SK-N-MC (cell line): ENCODE measurements around the gene ANKRD13D.

Experiments
- DNase-seq: peaks from one replicate; pipeline ENCODE4 v3.0.0-alpha.2; 2011; ENCODE audit warnings: low read depth, low spot score
- H3K27ac ChIP-seq: fragments of 200-600 bp; sonication (generic); 2 replicates; pipeline ENCODE4 v1.5.1; 2016; ENCODE audit warnings: mixed run types
- H3K36me3 ChIP-seq: fragments of 200-600 bp; sonication (generic); 2 replicates; pipeline ENCODE4 v1.6.1; 2017; ENCODE audit warnings: antibody characterized with exemption, low read length, mixed read lengths; ENCODE audit not compliant: insufficient read depth
- H3K4me3 ChIP-seq: fragments of 200-600 bp; sonication (generic); 2 replicates; pipeline ENCODE4 v1.5.1; 2016
- H3K9ac ChIP-seq: fragments of 200-600 bp; sonication (generic); 2 replicates; pipeline ENCODE4 v1.8.0; 2017; ENCODE audit warnings: mixed run types, mixed read lengths; ENCODE audit not compliant: insufficient read length
- H3K9me3 ChIP-seq: fragments of 200-600 bp; sonication (generic); 2 replicates; pipeline ENCODE4 v1.6.1; 2017; ENCODE audit warnings: low read depth, mild to moderate bottlenecking, antibody characterized with exemption, low read length, moderate library complexity, mixed read lengths
- EZH2 ChIP-seq: fragments of 200-600 bp; sonication (generic); IDR thresholded peaks from one replicate; pipeline ENCODE4 v1.6.1; 2017; ENCODE audit warnings: antibody characterized with exemption
- FOXP2 ChIP-seq: optimal IDR thresholded peaks from 2 replicates; pipeline ENCODE3; 2011; ENCODE audit warnings: mild to moderate bottlenecking, moderate library complexity; ENCODE audit not compliant: insufficient read depth; ENCODE audit errors: extremely low read length, control extremely low read depth
- POLR2AphosphoS5 ChIP-seq: IDR thresholded peaks from 2 replicates; pipeline ENCODE4 v1.6.1; 2012; ENCODE audit warnings: mild to moderate bottlenecking, low read depth, low read length, borderline replicate concordance

The ANKRD13D gene

DNA sequence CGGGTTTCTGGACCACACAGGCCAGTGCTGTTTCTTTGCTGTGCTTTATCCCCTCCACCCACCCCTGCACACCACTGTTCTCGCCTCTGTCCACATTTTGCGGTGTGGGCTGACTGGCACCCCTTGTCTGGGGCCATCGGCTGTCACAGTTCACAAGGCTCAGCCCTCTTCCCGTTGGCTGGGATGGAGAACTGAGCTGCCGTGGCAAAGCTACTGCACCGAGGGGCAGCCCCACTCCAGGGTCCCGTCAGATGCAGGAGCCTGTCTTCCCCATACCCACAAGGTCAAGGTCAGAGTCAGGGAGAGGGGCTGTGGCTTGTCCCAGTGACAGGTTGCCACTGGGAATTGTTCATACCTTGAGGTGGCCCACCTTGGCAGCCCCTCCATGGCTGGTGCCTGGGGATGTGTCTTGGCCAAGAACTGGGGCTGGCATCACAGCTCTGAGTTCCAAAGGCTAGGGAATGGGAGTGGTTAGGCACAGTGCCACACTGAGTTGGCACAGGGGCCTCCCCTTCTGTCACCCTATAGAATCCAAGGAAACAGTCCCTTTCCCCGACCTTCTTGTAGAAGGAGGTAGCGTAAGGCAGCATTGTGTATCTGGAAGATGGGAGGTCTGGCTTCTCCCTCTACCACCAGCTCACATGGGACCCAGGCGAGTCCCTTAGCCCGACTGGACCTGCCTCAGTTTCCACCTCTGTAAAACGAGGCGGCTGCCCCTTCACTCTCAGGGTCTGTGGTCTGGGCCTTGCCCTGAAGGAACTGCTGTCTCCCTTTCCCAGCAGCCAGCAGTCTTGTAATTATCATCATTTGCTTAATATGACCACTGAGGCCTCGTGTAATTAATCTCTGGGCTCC, 19.5 kb upstream of the ANKRD13D start:
- peak overlapping the region; percentile 76 for H3K4me3 ChIP-seq
- DNase-seq = no peak
- TF ChIP-seq EZH2 (no peak), FOXP2 (no peak), POLR2AphosphoS5 (no peak)
- peak overlapping the region; percentile 66 for H3K9ac ChIP-seq
- H3K9me3 ChIP-seq = no peaks in the 10 kb centered on the region
- peaks cover 5% of the 10 kb centered on the region; the same call in 1 of the 2 replicates for H3K36me3 ChIP-seq
- peak overlapping the region; percentile 96 for H3K27ac ChIP-seq

DNA sequence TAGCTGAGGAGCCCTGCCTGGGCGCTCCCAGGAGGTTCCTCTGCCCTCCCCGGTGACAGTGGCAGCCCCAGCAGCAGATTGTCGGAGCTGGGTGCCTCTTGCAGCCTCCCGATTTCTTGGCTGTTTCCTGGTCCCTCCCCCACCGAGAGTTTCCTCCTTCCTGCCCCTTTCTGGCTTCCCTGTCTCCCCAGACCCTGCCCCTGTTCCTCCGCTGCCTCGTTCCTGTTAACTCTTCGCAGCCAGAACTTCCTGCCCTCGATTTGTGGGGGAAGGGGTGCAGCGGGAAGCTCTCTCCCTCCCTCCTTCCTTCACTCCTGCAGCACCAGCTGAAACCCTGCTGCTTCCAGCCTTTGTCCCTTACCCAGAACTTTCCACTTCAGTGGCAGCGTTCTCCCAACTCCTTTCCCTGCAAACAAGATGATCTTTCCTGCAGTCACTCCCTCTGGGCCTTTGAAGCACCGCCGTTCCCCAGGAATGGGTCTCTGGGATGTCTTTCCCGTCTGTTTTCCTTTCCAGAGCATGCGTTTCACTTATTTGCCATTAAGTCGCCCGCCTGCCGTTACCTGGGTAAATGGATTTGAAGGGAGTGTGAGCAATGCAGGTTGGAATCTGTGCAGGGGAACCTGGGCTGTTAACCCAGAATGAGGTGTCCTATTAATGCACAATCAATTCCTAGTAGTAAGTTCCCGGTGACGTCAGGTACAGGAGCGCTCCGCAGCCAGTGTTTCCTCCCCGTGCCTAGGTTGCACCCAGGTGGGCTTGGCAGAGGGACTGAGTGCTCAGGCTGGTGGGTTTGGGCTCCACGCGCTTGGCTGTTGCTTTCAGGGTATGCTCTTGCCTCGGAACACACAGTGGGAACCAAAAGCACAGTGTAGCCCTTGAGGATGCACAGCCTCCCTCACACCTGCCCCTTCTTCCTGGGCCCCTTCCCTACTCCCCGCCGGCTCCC, 18.6 kb upstream of the ANKRD13D start:
- H3K36me3 ChIP-seq = peaks cover 5% of the 10 kb centered on the region; the same call in 1 of the 2 replicates

DNA sequence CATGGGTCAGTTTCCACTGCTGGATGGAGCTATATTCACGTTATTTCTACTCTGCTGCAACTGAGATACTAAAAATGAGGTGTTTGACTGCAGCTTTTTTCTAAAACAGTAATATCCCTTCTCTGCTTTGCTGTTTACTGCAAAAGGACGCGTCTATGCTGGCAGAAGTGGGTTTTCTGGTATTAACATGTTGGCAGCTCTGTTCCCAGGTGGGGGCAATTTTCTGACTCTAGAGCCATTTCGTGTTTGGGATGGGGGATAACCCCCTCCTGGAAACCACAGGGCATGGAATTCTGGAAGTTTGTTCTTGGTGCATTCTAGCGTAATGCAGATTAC, 17.9 kb upstream of the ANKRD13D start:
- H3K9ac ChIP-seq = peak overlapping the region; percentile 20
- H3K36me3 ChIP-seq = peaks cover 5% of the 10 kb centered on the region; the same call in 1 of the 2 replicates
- H3K9me3 ChIP-seq = no peaks in the 10 kb centered on the region
- peak overlapping the region; percentile 96 for H3K27ac ChIP-seq
- no peak for DNase-seq
- H3K4me3 ChIP-seq = peak overlapping the region; percentile 76
- TF ChIP-seq EZH2 = no peak
- no peak for TF ChIP-seq FOXP2
- no peak for TF ChIP-seq POLR2AphosphoS5

More for the DNA sequence above, 18.6 kb upstream of the ANKRD13D start:
- DNase-seq = peak; percentile 58
- H3K27ac ChIP-seq = peak overlapping the region; percentile 96
- peak overlapping the region; percentile 76 for H3K4me3 ChIP-seq
- peak overlapping the region; percentile 66 for H3K9ac ChIP-seq
- TF ChIP-seq FOXP2 (no peak), POLR2AphosphoS5 (peak; percentile 34; the same call in 1 of the 2 replicates)
- no peaks in the 10 kb centered on the region for H3K9me3 ChIP-seq

DNA sequence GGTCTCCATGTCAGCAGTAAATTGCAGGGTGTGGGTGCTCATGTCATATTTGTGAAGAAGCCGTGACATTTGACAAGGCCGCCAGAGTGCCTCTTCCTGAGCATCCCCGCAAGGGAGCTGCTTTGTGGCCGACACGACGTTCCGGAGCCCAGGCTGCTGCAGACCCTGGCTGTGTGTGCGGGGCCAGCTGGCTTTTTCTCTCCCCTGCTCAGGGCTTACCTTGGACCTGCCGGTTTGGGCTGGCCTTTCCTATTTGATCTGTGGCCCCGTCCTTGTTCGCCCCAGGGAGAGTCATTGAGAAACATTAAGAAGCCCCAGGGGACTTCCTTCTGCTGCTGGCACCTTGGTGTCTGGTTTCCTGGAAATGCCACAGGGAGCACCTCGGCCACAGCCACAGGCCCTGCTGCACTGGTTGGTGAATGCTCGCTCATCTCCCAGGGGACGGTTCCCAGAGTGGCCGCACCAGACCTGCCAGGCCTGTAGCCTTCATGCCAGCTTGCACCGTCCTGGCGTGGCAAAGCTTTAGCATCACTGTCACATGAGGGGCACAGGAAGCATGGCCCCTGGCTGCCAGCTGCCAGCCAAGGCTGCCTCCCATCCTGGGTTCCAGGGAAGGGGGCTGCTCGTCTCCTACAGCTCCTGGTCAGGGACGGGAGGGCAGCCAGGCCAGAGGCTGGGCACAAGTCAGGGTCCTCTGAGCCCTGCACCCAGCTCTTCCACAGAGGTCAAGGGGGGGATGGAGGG, 17.4 kb upstream of the ANKRD13D start:
- Histone ChIP-seq H3K36me3 (peaks cover 5% of the 10 kb centered on the region; the same call in 1 of the 2 replicates), H3K4me3 (peak overlapping the region; percentile 76), H3K9ac (no peak overlapping the region), H3K27ac (peak overlapping the region; percentile 96), H3K9me3 (no peaks in the 10 kb centered on the region)
- no peak for TF ChIP-seq POLR2AphosphoS5
- no peak for TF ChIP-seq EZH2
- TF ChIP-seq FOXP2 = no peak
- DNase-seq = no peak

DNA sequence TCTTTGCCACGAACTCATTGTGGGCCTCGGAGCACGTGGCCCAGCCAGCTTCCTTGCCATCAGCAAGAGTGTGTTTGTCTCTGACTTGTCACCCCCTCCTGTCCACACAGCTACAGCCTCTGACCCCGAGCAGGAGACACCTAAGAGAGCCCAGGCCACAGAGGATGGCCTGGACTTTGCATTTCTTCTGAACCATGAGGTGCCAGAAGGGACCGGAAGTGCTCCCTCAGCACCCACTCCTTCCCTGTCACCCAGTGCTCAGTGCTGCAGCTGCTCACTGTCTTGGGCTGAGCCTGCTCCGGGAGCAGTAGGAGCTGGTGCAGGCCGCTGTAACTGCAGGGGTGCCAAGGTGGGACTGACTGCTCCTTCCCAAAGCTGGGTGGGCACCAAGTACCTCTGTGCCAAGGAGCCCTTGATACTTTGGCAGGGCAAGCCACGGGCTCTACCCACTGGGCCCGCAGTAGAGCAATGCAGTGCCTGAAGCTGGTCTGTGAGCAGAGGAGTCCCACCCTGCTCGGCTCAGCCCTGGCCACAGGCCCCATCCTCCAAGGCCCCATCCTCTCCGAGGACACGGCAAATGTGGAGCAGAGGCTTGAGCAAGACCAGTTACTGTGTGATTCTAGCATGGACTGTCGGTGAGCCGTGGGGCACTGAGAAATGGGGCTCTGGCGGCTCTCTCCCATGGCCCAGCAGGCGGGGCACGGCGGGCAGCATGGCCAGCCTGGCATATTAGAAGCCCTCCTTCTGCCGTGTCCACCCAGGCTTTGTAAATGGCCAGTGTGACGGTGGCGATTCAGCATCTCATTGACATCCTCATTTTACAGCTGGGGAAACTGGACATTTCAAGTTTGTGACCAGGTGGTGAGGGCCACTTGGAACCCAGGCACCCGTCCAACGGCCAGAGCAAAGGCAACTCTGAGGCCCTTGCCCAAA, 16.5 kb upstream of the ANKRD13D start:
- H3K4me3 ChIP-seq = no peak overlapping the region
- peak overlapping the region; percentile 57 for H3K27ac ChIP-seq
- no peak for DNase-seq
- no peak overlapping the region for H3K9ac ChIP-seq
- H3K9me3 ChIP-seq = no peaks in the 10 kb centered on the region
- no peak for TF ChIP-seq FOXP2
- TF ChIP-seq POLR2AphosphoS5 = no peak
- TF ChIP-seq EZH2 = no peak
- H3K36me3 ChIP-seq = peaks cover 5% of the 10 kb centered on the region; the same call in 1 of the 2 replicates

DNA sequence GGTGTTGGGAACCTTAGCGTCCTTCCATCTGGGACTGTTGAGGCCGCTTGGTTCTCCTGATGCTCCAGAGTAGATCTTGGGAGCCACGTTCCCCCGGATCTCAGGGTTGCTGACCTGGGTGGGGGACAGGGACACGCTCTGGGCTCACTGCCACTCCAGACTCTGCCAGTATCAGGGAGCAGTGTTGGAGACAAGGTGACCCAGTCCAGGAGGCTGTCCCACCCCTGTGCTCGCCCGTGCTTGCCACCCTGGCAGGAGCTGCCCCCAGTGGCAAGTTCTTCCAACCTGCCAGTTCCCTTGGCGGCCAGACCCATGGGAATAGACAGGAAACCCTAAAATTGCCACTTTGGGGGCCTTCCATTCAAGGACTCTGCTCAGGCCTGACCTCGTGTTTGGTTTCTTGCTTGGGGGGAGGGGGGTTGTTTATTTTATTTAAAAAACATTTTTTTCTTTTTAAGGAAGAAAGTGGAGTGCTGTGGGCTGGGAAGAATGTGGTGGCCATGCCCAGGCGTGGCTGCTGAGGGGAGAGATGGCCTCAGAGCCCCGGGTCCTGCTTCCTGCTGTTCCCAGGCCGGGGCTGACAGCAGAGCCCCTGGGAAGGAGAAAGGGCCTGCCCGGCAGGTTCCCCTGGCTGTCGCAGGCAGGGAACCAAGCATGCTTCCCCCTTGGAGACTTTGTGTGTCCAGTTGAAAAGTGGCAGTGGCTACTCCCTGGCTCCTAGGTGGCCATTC, 15.7 kb upstream of the ANKRD13D start:
- no peak for DNase-seq
- peaks cover 4% of the 10 kb centered on the region; the same call in 1 of the 2 replicates for H3K36me3 ChIP-seq
- H3K27ac ChIP-seq = 0 out of 2 replicates have a peak overlapping the region, but pooled peaks have one; percentile 5
- no peaks in the 10 kb centered on the region for H3K9me3 ChIP-seq
- no peak overlapping the region for H3K9ac ChIP-seq
- H3K4me3 ChIP-seq = no peak overlapping the region
- TF ChIP-seq EZH2 (no peak), FOXP2 (no peak), POLR2AphosphoS5 (no peak)
